Mesenchymal stem cell (in vitro differentiated cells and primary cell): ENCODE data around the gene ARHGAP18.

Source experiments
- DNase-seq: peaks from one replicate; pipeline ENCODE4 v3.0.0-alpha.2; 2013
- H2AFZ ChIP-seq: one replicate; pipeline ENCODE4 v1.6.1; 2013; ENCODE audit warnings: low read depth, mild to moderate bottlenecking, control low read depth, inconsistent platforms, low read length, moderate library complexity
- H2AK5ac ChIP-seq: 2 replicates; pipeline ENCODE4 v1.6.1; 2013; ENCODE audit warnings: low read length, moderate library complexity, mild to moderate bottlenecking, inconsistent platforms; ENCODE audit not compliant: severe bottlenecking
- H2BK120ac ChIP-seq: one replicate; pipeline ENCODE4 v1.6.1; 2013; ENCODE audit warnings: low read depth, mild to moderate bottlenecking, inconsistent platforms, low read length, moderate library complexity
- H2BK12ac ChIP-seq, 2 experiments: one replicate each; pipeline ENCODE4 v1.6.1; 2013; ENCODE audit warnings: inconsistent platforms in 2 of 2, low read length in 2 of 2, mild to moderate bottlenecking in 2 of 2, moderate library complexity in 2 of 2, control low read depth in 1 of 2
- H2BK15ac ChIP-seq: one replicate; pipeline ENCODE4 v1.6.1; 2013; ENCODE audit warnings: mild to moderate bottlenecking, low read depth, inconsistent platforms; ENCODE audit not compliant: poor library complexity, severe bottlenecking
- H2BK5ac ChIP-seq: 2 replicates; pipeline ENCODE4 v1.6.1; 2013; ENCODE audit warnings: low read depth, mild to moderate bottlenecking, low read length, control low read depth, inconsistent platforms; ENCODE audit not compliant: poor library complexity, severe bottlenecking
- H3K14ac ChIP-seq, 2 experiments: one replicate each; pipeline ENCODE4 v1.6.1; 2013; ENCODE audit warnings: inconsistent platforms in 2 of 2, low read length in 2 of 2, control low read depth in 1 of 2, mild to moderate bottlenecking in 1 of 2, moderate library complexity in 1 of 2
- H3K18ac ChIP-seq, 2 experiments: one replicate each; pipeline ENCODE4 v1.6.1; 2013; ENCODE audit warnings: inconsistent platforms in 2 of 2, low read length in 2 of 2, control low read depth in 1 of 2, low read depth in 1 of 2, mild to moderate bottlenecking in 1 of 2
- H3K23ac ChIP-seq, 2 experiments: one replicate each; pipeline ENCODE4 v1.6.1; 2013; ENCODE audit warnings: inconsistent platforms in 2 of 2, low read length in 2 of 2, mild to moderate bottlenecking in 2 of 2, moderate library complexity in 2 of 2, control low read depth in 1 of 2
- H3K27ac ChIP-seq: 2 replicates; pipeline ENCODE4 v1.5.1; 2013; ENCODE audit warnings: mild to moderate bottlenecking, moderate library complexity, low read length, control low read depth, inconsistent platforms; ENCODE audit not compliant: poor library complexity, severe bottlenecking
- H3K27me3 ChIP-seq, 2 experiments: 2 replicates each; pipeline versions ENCODE4 v1.6.1 to v1.7.0; 2013; ENCODE audit warnings: low read length in 2 of 2, mild to moderate bottlenecking in 2 of 2, moderate library complexity in 2 of 2, control low read depth in 1 of 2, inconsistent platforms in 1 of 2; ENCODE audit not compliant: control insufficient read depth in 1 of 2, insufficient read depth in 1 of 2
- H3K36me3 ChIP-seq, 2 experiments: 2 replicates each; pipeline versions ENCODE4 v1.6.1 to v1.7.0; 2013; ENCODE audit warnings: low read length in 2 of 2, control low read depth in 1 of 2, inconsistent platforms in 1 of 2, low read depth in 1 of 2, mild to moderate bottlenecking in 1 of 2; ENCODE audit not compliant: insufficient read depth in 2 of 2, control insufficient read depth in 1 of 2
- H3K4ac ChIP-seq, 2 experiments: one replicate each; pipeline ENCODE4 v1.6.1; 2013; ENCODE audit warnings: inconsistent platforms in 2 of 2, low read length in 2 of 2, mild to moderate bottlenecking in 2 of 2, moderate library complexity in 2 of 2, control low read depth in 1 of 2, low read depth in 1 of 2
- H3K4me1 ChIP-seq: 2 replicates; pipeline ENCODE4 v1.6.1; 2013; ENCODE audit warnings: low read depth, low read length, control low read depth; ENCODE audit not compliant: control insufficient read depth, insufficient read depth
- H3K4me2 ChIP-seq: 2 replicates; pipeline ENCODE4 v1.6.1; 2013; ENCODE audit warnings: low read length, mild to moderate bottlenecking, inconsistent platforms; ENCODE audit not compliant: poor library complexity, severe bottlenecking
- H3K4me3 ChIP-seq, 2 experiments: 2 replicates each; pipeline versions ENCODE4 v1.5.1 to v1.7.0; 2013; ENCODE audit warnings: low read length in 2 of 2, mild to moderate bottlenecking in 2 of 2, control low read depth in 1 of 2, low read depth in 1 of 2; ENCODE audit not compliant: insufficient read depth in 1 of 2
- H3K79me1 ChIP-seq: replicated peaks from 2 replicates; pipeline ENCODE4 v1.6.1; 2013; ENCODE audit warnings: mild to moderate bottlenecking, control low read depth, low read length, inconsistent platforms; ENCODE audit not compliant: poor library complexity, severe bottlenecking
- H3K9ac ChIP-seq: 2 replicates; pipeline ENCODE4 v1.7.0; 2013; ENCODE audit warnings: mild to moderate bottlenecking, low read length, moderate library complexity
- H3K9me3 ChIP-seq: 2 replicates; pipeline ENCODE4 v1.7.0; 2013; ENCODE audit warnings: mild to moderate bottlenecking, low read length; ENCODE audit not compliant: control insufficient read depth
- H4K8ac ChIP-seq: one replicate; pipeline ENCODE4 v1.6.1; 2013; ENCODE audit warnings: inconsistent platforms, mild to moderate bottlenecking, low read length, moderate library complexity
- H4K91ac ChIP-seq: one replicate; pipeline ENCODE4 v1.6.1; 2013; ENCODE audit warnings: mild to moderate bottlenecking, low read length, inconsistent platforms
- WGBS: methylation state at CpG from one replicate; pipeline ENCODE4 v1.1.7; 2013; ENCODE audit warnings: mixed read lengths; 5-methylcytosine and 5-hydroxymethylcytosine counted together

Gene ARHGAP18

GRCh38 chr6:129605095-129605494 lies 104.9 kb downstream of the ARHGAP18 start:
- no peak overlapping the region for H2AK5ac ChIP-seq
- H3K27ac ChIP-seq = no peak overlapping the region
- H2BK5ac ChIP-seq = no peak overlapping the region
- no peak overlapping the region for H3K4me2 ChIP-seq
- H3K9ac ChIP-seq = no peak overlapping the region
- peaks cover 3 to 48% of the 10 kb centered on the region in 2 experiments for H3K36me3 ChIP-seq
- no peak overlapping the region for H4K91ac ChIP-seq
- H3K4me3 ChIP-seq = no peak overlapping the region
- no peak overlapping the region for H3K4ac ChIP-seq
- no peak overlapping the region for H3K23ac ChIP-seq
- no peak overlapping the region for H3K14ac ChIP-seq
- no peaks in the 10 kb centered on the region for H3K27me3 ChIP-seq
- no peak overlapping the region for H2BK15ac ChIP-seq
- H2AFZ ChIP-seq = no peak overlapping the region
- H2BK120ac ChIP-seq = no peak overlapping the region
- no peak for DNase-seq
- H4K8ac ChIP-seq = no peak overlapping the region
- no peak overlapping the region for H3K18ac ChIP-seq
- peaks cover 2% of the 10 kb centered on the region for H3K4me1 ChIP-seq
- no CpG with 5 or more reads among the region's 1 CpG for WGBS
- peaks cover 18% of the 10 kb centered on the region for H3K79me1 ChIP-seq
- no peaks in the 10 kb centered on the region for H3K9me3 ChIP-seq
- H2BK12ac ChIP-seq = no peak overlapping the region

DNA sequence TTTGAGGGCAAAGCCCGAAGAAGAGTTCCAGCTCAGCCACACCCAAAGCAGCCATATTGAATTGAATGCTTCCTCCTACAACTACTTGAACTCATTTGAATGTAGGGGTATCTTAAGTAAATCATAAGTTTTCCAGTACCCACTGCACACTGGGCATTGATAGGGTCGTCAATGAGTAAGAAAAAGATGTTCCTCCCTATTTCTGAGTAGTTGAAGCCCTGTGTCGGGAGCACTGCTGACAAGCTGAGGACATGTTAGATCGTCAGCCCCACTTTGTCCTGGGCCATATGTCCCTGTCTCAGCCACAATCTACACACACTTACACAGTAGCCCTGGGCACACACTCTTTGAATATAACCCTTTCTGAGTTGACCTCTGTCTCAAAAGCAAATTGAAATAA lies 105.7 kb downstream of the ARHGAP18 start:
- Histone ChIP-seq H3K27ac (no peak overlapping the region), H4K8ac (no peak overlapping the region), H2BK12ac (no peak overlapping the region), H3K4ac (no peak overlapping the region), H3K36me3 (peaks cover 2 to 46% of the 10 kb centered on the region in 2 experiments), H3K9ac (no peak overlapping the region), H3K18ac (no peak overlapping the region), H2AK5ac (no peak overlapping the region), H2BK15ac (no peak overlapping the region), H3K4me1 (peaks cover 4% of the 10 kb centered on the region), H2BK5ac (no peak overlapping the region), H2AFZ (no peak overlapping the region), H3K4me3 (no peak overlapping the region), H3K79me1 (peaks cover 14% of the 10 kb centered on the region), H3K14ac (no peak overlapping the region), H3K23ac (no peak overlapping the region), H3K9me3 (no peaks in the 10 kb centered on the region), H3K27me3 (no peaks in the 10 kb centered on the region), H3K4me2 (no peak overlapping the region), H2BK120ac (no peak overlapping the region), H4K91ac (no peak overlapping the region)
- WGBS = 96% methylated on average over 3 of the region's 4 CpGs
- no peak for DNase-seq

GRCh38 chr6:129603741-129604140 lies 106.2 kb downstream of the ARHGAP18 start:
- Histone ChIP-seq H3K36me3 (peaks cover 2 to 44% of the 10 kb centered on the region in 2 experiments), H3K14ac (no peak overlapping the region), H3K18ac (no peak overlapping the region), H3K27me3 (no peaks in the 10 kb centered on the region), H2AFZ (no peak overlapping the region), H2AK5ac (no peak overlapping the region), H3K9ac (no peak overlapping the region), H3K23ac (no peak overlapping the region), H3K4me3 (no peak overlapping the region), H3K9me3 (no peaks in the 10 kb centered on the region), H4K8ac (no peak overlapping the region), H2BK120ac (no peak overlapping the region), H3K4me1 (peaks cover 4% of the 10 kb centered on the region), H4K91ac (no peak overlapping the region), H2BK15ac (no peak overlapping the region), H2BK5ac (no peak overlapping the region), H2BK12ac (no peak overlapping the region), H3K27ac (no peak overlapping the region), H3K4ac (no peak overlapping the region), H3K4me2 (no peak overlapping the region), H3K79me1 (peaks cover 14% of the 10 kb centered on the region)
- no peak for DNase-seq
- WGBS = 93% methylated on average over 2 of the region's 2 CpGs

DNA sequence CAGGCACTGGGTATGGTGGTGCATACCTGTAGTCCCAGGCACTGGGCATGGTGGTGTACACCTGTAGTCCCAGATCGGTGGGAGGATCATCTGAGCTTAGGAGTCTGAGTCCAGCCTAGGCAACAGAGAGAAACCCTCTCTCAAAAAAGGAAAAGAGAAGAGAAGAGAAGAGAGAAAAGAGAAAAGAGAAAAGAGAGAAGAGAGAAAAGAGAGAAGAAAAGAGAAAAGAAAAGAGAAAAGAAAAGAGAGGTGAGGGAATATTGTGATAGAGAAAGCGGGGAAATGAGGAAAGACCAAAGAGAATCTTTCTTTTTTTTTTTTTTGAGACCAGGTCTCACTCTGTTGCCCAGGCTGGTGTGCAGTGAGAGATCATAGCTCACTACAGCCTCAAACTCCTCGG lies 108.7 kb downstream of the ARHGAP18 start:
- Histone ChIP-seq H2BK15ac (no peak overlapping the region), H2BK12ac (no peak overlapping the region), H3K4me2 (no peak overlapping the region), H2BK5ac (no peak overlapping the region), H3K4me3 (no peak overlapping the region), H2AFZ (no peak overlapping the region), H3K23ac (no peak overlapping the region), H3K4me1 (peaks cover 8% of the 10 kb centered on the region), H3K14ac (no peak overlapping the region), H2AK5ac (no peak overlapping the region), H3K36me3 (peaks cover 7 to 51% of the 10 kb centered on the region in 2 experiments), H4K8ac (no peak overlapping the region), H4K91ac (no peak overlapping the region), H3K4ac (no peak overlapping the region), H3K27me3 (no peaks in the 10 kb centered on the region), H3K9ac (no peak overlapping the region), H2BK120ac (no peak overlapping the region), H3K9me3 (no peaks in the 10 kb centered on the region), H3K18ac (no peak overlapping the region), H3K27ac (no peak overlapping the region), H3K79me1 (peaks cover 21% of the 10 kb centered on the region)
- over 99% methylated on average over 3 of the region's 3 CpGs for WGBS
- DNase-seq = no peak
